Liver (tissue), 9 donors: Measurements from ENCODE around the gene AQP5. TPM values are rescaled to one million over a fixed set of nuclear protein-coding genes. Genes with fewer than 3 reads are reported as not detected.

ENCODE experiments used
- DNase-seq: peaks from one replicate; pipeline ENCODE4 v3.0.0-alpha.2; 2017; ENCODE audit warnings: low spot score
- H3K27ac ChIP-seq, 2 donors: one replicate each; pipeline ENCODE4 v1.7.0; 2013; ENCODE audit warnings: inconsistent platforms in 2 of 2, low read length in 2 of 2, control low read depth in 1 of 2, low read depth in 1 of 2, mild to moderate bottlenecking in 1 of 2
- H3K27me3 ChIP-seq, 4 donors: one replicate each; pipeline versions ENCODE4 v1.6.1 to v1.7.0; 2013; ENCODE audit warnings: low read length in 3 of 4, inconsistent platforms in 1 of 4, mild to moderate bottlenecking in 1 of 4, moderate library complexity in 1 of 4; ENCODE audit not compliant: control insufficient read depth in 4 of 4, insufficient read depth in 4 of 4
- H3K36me3 ChIP-seq, 4 donors: one replicate each; pipeline versions ENCODE4 v1.6.1 to v1.7.0; 2013; ENCODE audit warnings: low read length in 3 of 4, mild to moderate bottlenecking in 3 of 4, low read depth in 1 of 4, moderate library complexity in 1 of 4; ENCODE audit not compliant: control insufficient read depth in 4 of 4, insufficient read depth in 3 of 4
- H3K4me1 ChIP-seq, 4 donors: one replicate each; pipeline versions ENCODE4 v1.6.1 to v1.7.0; 2013; ENCODE audit warnings: low read length in 3 of 4, mild to moderate bottlenecking in 3 of 4, moderate library complexity in 1 of 4; ENCODE audit not compliant: control insufficient read depth in 4 of 4, insufficient read depth in 4 of 4
- H3K4me3 ChIP-seq, 3 donors: one replicate each; pipeline versions ENCODE4 v1.6.1 to v1.7.0; 2013; ENCODE audit warnings: low read length in 3 of 3, control low read depth in 1 of 3, low read depth in 1 of 3, mild to moderate bottlenecking in 1 of 3
- H3K9ac ChIP-seq, 2 donors: one replicate each; pipeline ENCODE4 v1.7.0; 2013; ENCODE audit warnings: low read length in 2 of 2, mild to moderate bottlenecking in 2 of 2, moderate library complexity in 2 of 2, control low read depth in 1 of 2, low read depth in 1 of 2
- H3K9me3 ChIP-seq, 4 donors: one replicate each; pipeline versions ENCODE4 v1.6.1 to v1.7.0; 2013; ENCODE audit warnings: low read length in 3 of 4; ENCODE audit not compliant: control insufficient read depth in 4 of 4
- ATF3 ChIP-seq: IDR thresholded peaks from 2 replicates; pipeline ENCODE4 v1.6.1; 2016; ENCODE audit warnings: antibody characterized with exemption
- EGR1 ChIP-seq, 2 donors: IDR thresholded peaks; 2 replicates each; pipeline ENCODE4 v1.6.1; 2016 to 2018; ENCODE audit warnings: antibody characterized with exemption in 2 of 2, low read depth in 2 of 2
- GABPA ChIP-seq, 2 donors: IDR thresholded peaks in 1 of 2; conservative IDR thresholded peaks in 1 of 2; 2 replicates each; pipeline ENCODE4 v1.6.1; 2016; ENCODE audit warnings: antibody characterized with exemption in 2 of 2, mild to moderate bottlenecking in 1 of 2, moderate library complexity in 1 of 2
- HNF4A ChIP-seq, 2 donors: conservative IDR thresholded peaks; 2 replicates each; pipeline ENCODE4 v1.6.1; 2016; ENCODE audit warnings: antibody characterized with exemption in 2 of 2, mild to moderate bottlenecking in 2 of 2
- HNF4G ChIP-seq: IDR thresholded peaks from 2 replicates; pipeline ENCODE4 v1.6.1; 2016; ENCODE audit warnings: antibody characterized with exemption
- JUND ChIP-seq, 2 donors: IDR thresholded peaks; 2 replicates each; pipeline ENCODE4 v1.6.1; 2016; ENCODE audit warnings: antibody characterized with exemption in 2 of 2
- MAX ChIP-seq: IDR thresholded peaks from 2 replicates; pipeline ENCODE4 v1.6.1; 2016; ENCODE audit warnings: antibody characterized with exemption
- RAD21 ChIP-seq, 2 donors: IDR thresholded peaks; 2 replicates each; pipeline ENCODE4 v1.6.1; 2016; ENCODE audit warnings: antibody characterized with exemption in 2 of 2, mild to moderate bottlenecking in 2 of 2
- SP1 ChIP-seq: IDR thresholded peaks from 2 replicates; pipeline ENCODE4 v1.6.1; 2018; ENCODE audit warnings: antibody characterized with exemption, mild to moderate bottlenecking
- TAF1 ChIP-seq: conservative IDR thresholded peaks from 2 replicates; pipeline ENCODE4 v1.6.1; 2016; ENCODE audit warnings: antibody characterized with exemption, mild to moderate bottlenecking
- YY1 ChIP-seq: IDR thresholded peaks from 2 replicates; pipeline ENCODE4 v1.6.1; 2016; ENCODE audit warnings: antibody characterized with exemption, mild to moderate bottlenecking
- ZBTB33 ChIP-seq: IDR thresholded peaks from 2 replicates; pipeline ENCODE4 v1.6.1; 2016; ENCODE audit warnings: antibody characterized with exemption
- WGBS: extraction: QIAGEN DNeasy Blood & Tissue Kit; methylation state at CpG from one replicate; pipeline ENCODE4 v1.1.7; 2013; 5-methylcytosine and 5-hydroxymethylcytosine counted together
- polyA plus RNA-seq, 2 donors: library from polyadenylated mRNA; stranded (reverse) in 1 of 2; unstranded in 1 of 2; fragments of 200-250 nt in 1 of 2; fragments of >200 nt in 1 of 2; fragmentation: Nextera tagmentation in 1 of 2; extraction: Ambion mirVana in 1 of 2; gene quantifications; one replicate each; pipeline versions ENCODE4 v1.2.1 to v1.2.3, GENCODE V29; 2013 to 2015
- total RNA-seq, 2 donors: library from RNA; depleted of rRNA; stranded (reverse); fragments of >200 nt; gene quantifications; one replicate each; pipeline ENCODE4 v1.2.3, GENCODE V29; 2014
- donor health status: healthy.
- donor health status: healthy.
- donor health status: healthy.
- donor health status: healthy.
- donor health status: healthy.

AQP5 gene
- total and polyA plus RNA-seq, 4 donors, result not detected

- 77% methylated on average over 12 of the region's 12 CpGs for WGBS
- TF ChIP-seq GABPA (IDR thresholded peaks at IDR 0.05 in 1 of 2, conservative IDR thresholded peaks at IDR 0.05 in 1 of 2), result no peak
- no peak for TF ChIP-seq HNF4G
- no peak for TF ChIP-seq EGR1 (IDR thresholded peaks at IDR 0.05; ENCODE audit: low read depth in 2 of 2)
- TF ChIP-seq ZBTB33, result no peak
- no peak for TF ChIP-seq MAX
- no peak for TF ChIP-seq SP1
These were observed 39.2 kb upstream of the AQP5 start for GRCh38 chr12:49922349-49923034.

GRCh38 chr12:49923035-49923644 is 38.5 kb upstream of the AQP5 start:
- no peak overlapping the region for H3K9ac ChIP-seq
- WGBS, result 85% methylated on average over 7 of the region's 7 CpGs
- H3K4me3 ChIP-seq, result no peak overlapping the region
- no peak overlapping the region for H3K27ac ChIP-seq
- no peaks in the 10 kb centered on the region for H3K27me3 ChIP-seq
- H3K36me3 ChIP-seq, result no peaks in the 10 kb centered on the region
- TF ChIP-seq TAF1, result no peak
- TF ChIP-seq RAD21 (IDR thresholded peaks at IDR 0.05), result no peak
- TF ChIP-seq YY1, result no peak
- TF ChIP-seq HNF4A (conservative IDR thresholded peaks at IDR 0.05), result no peak
- no peak for TF ChIP-seq JUND (IDR thresholded peaks at IDR 0.05)
- TF ChIP-seq ATF3, result no peak
- no peak for TF ChIP-seq SP1
- TF ChIP-seq ZBTB33, result no peak
- peaks cover 0 to 5% (median 0%) of the 10 kb centered on the region in 4 donors for H3K4me1 ChIP-seq
- no peak for DNase-seq
- H3K9me3 ChIP-seq, result no peaks in the 10 kb centered on the region

More at GRCh38 chr12:49922349-49923034, 39.2 kb upstream of the AQP5 start:
- H3K27me3 ChIP-seq, result no peaks in the 10 kb centered on the region
- H3K4me3 ChIP-seq, result no peak overlapping the region
- H3K4me1 ChIP-seq, result peaks cover 0 to 5% (median 0%) of the 10 kb centered on the region in 4 donors
- no peak for DNase-seq
- no peaks in the 10 kb centered on the region for H3K9me3 ChIP-seq
- no peak overlapping the region for H3K27ac ChIP-seq
- H3K9ac ChIP-seq, result no peak overlapping the region
- H3K36me3 ChIP-seq, result no peaks in the 10 kb centered on the region
